Lower leg skin (tissue), 4 donors: ENCODE measurements around the gene CRB2. TPM values are rescaled to one million over a fixed set of nuclear protein-coding genes. Genes with fewer than 3 reads are reported as not detected.

ENCODE experiments used
- DNase-seq, 2 donors: peaks; one replicate each; pipeline ENCODE4 v3.0.0-alpha.2; 2019; ENCODE audit warnings: low spot score in 2 of 2
- H3K4me3 ChIP-seq: fragments of 200-600 bp; sonication (generic); 2 replicates; pipeline ENCODE4 v1.5.1; 2017; ENCODE audit warnings: mild to moderate bottlenecking, low read depth; ENCODE audit not compliant: poor library complexity, severe bottlenecking
- POLR2A ChIP-seq, 2 donors: fragments of 450-650 bp; IDR thresholded peaks; one replicate each; pipeline ENCODE4 v1.6.1; 2016 to 2017; ENCODE audit warnings: antibody characterized with exemption in 2 of 2, mild to moderate bottlenecking in 1 of 2, moderate library complexity in 1 of 2
- WGBS, 2 donors: methylation state at CpG; one replicate each; pipeline ENCODE4 v1.1.5; 2018; 5-methylcytosine and 5-hydroxymethylcytosine counted together
- intact Hi-C: fragments of 100-400 bp; cut with DNase I; formaldehyde crosslinking; loops from one replicate; pipeline ENCODE4 v1.15.0; 2023; ENCODE audit warnings: low total_unique reads
- total RNA-seq, 4 donors: library from RNA; depleted of rRNA; stranded (reverse); fragments of >200 nt; gene quantifications; one replicate each; pipeline ENCODE4 v1.1.0, GENCODE V29; 2016
- TF ChIP-seq, protein P1 (sequence below), 3 donors: fragments of 450-650 bp; IDR thresholded peaks; one replicate each; pipeline ENCODE4 v1.5.1; 2016; ENCODE audit warnings: antibody characterized with exemption in 3 of 3, mild to moderate bottlenecking in 3 of 3, moderate library complexity in 2 of 3

Gene CRB2
- total RNA-seq, 4 donors from 2014 or later: not detected

DNA sequence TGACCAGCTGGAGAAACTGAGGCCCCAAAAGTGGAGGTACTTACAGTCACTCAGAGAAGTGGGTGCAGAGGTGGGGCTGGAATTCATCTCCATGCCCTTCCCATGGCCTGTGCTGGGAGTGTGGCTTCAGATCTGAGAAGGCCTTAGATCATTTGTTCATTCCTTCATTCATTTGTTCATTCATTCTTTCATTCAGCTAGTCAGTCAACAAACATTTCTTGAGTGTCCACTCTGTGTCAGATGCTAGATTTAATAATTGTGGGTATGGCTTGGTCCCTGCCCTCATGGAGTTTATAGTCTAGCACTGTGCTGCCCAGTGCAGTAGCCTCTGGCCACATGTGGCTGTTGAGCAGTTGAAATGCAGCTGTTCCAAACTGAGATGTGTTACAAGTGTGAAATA lies 19.0 kb upstream of the CRB2 start:
- DNase-seq: no peak
- TF ChIP-seq POLR2A (IDR thresholded peaks at IDR 0.05): no peak
- TF ChIP-seq, protein P1, sequence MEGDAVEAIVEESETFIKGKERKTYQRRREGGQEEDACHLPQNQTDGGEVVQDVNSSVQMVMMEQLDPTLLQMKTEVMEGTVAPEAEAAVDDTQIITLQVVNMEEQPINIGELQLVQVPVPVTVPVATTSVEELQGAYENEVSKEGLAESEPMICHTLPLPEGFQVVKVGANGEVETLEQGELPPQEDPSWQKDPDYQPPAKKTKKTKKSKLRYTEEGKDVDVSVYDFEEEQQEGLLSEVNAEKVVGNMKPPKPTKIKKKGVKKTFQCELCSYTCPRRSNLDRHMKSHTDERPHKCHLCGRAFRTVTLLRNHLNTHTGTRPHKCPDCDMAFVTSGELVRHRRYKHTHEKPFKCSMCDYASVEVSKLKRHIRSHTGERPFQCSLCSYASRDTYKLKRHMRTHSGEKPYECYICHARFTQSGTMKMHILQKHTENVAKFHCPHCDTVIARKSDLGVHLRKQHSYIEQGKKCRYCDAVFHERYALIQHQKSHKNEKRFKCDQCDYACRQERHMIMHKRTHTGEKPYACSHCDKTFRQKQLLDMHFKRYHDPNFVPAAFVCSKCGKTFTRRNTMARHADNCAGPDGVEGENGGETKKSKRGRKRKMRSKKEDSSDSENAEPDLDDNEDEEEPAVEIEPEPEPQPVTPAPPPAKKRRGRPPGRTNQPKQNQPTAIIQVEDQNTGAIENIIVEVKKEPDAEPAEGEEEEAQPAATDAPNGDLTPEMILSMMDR (IDR thresholded peaks at IDR 0.05): no peak
- intact Hi-C loops: no loop called here
- no peak overlapping the region for H3K4me3 ChIP-seq

DNA sequence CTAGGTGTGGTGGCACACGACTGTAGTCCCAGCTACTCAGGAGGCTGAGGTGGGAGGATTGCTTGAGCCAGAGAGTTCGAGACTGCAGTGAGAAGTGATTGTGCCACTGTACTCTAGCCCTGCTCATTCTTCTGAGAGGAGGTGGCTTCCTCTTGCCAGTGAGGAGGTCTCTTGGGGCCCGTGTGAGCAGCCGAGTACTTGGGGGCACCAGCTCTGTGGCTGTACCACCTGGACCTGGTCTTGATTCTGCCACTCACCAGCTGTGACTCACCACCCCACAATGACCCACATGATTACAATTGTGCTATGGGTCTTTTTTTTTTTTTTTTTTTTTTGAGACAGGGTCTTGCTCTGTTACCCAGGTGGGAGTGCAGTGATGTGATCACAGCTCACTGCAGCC lies 18.0 kb upstream of the CRB2 start:
- 81 to 88% methylated on average over 4 of the region's 4 CpGs for WGBS, 2 donors
- H3K4me3 ChIP-seq: no peak overlapping the region
- intact Hi-C loops: no loop called here
- DNase-seq: no peak
- TF ChIP-seq, protein P1 (IDR thresholded peaks at IDR 0.05): no peak
- TF ChIP-seq POLR2A (IDR thresholded peaks at IDR 0.05): no peak

DNA sequence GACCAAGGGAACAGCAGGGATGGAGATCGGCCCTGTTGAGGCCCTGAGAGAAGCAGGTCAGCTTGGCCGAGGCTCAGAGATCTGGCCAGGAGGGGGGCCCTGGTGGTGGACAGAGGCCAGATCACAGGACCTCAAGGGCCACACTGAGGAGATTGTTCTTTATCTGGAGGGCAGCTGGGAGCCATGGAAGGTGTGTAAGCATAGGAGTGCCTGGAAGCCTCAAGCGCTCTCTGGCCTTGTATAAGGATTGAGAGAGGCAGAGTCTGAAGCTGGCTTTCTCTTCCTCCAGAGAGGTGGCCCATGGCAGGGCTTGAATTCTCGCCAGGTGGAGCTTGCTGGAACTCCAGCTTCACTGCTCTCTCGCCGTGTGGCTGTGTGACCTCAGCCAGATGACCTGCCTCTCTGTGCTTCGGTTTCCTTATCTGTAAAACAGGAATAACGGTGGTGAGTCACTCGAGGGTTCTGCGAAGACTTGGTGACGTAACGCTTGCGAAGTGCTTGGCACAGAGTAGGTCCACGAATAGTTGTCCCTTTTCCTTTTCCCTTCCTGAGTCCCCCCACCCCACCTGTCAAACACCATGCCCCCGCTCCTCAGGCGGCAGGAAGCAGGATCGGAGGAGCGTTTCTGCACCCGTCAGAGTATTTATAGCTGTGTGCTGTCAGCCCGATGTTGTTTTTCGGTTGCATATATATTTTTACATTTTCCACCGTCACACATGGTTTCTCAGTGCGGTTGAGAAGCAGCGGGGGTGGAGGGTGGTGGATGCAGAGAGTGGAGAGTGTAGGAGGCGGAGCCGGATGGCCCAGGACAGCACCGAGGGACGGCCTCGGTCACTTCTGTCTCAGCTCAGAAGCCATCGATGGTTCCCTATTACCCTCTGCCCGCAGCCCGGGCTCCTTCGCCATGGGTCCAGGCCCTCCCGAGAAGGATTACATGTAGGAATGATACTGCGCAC lies 17.0 kb upstream of the CRB2 start:
- DNase-seq: no peak
- intact Hi-C loops: no loop called here
- no peak overlapping the region for H3K4me3 ChIP-seq
- TF ChIP-seq, protein P1 (IDR thresholded peaks at IDR 0.05): no peak
- no peak for TF ChIP-seq POLR2A (IDR thresholded peaks at IDR 0.05)
- 72 to 75% methylated on average over 35 of the region's 35 CpGs for WGBS, 2 donors

DNA sequence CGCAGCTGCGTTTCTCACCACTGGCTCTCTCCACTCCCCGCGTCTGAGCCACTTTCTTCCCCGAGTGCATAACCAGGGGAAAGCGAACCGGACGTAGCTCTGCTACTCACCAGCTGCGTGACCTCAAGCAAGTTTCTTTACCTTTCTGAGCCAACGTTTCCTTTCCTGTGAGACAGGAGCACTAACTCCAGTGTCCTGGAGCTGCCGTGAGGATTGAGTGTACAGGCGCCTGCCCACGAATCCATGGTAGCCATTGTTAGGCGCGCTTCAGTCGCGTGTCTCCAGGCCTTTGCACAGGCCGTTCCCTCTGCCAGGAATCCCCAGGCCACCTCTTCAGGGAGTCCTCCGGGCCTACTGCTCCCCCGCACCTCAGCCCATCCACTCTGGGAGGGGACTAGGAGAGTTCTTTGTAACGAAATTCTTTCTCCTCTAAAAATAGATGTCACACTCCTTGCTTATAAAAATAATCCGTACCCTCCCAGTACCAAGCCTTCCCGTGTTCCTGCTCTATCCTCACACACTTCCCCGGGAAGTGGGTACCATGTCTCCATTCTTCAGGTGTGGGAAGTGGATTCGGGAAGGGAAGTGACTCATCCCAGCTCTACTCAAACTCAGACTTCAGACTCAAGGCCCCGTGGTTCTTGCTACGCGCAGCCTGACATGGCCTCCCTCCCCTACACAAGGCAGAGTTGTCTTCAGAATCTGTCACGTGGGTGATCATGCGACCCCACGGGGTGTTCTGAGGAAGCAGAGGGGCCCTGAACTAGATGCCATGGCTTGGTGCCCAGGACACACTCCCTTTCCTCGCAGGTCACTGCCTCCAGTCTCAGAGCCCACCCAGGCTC lies 16.1 kb upstream of the CRB2 start:
- intact Hi-C loops: no loop called here
- H3K4me3 ChIP-seq: no peak overlapping the region

DNA sequence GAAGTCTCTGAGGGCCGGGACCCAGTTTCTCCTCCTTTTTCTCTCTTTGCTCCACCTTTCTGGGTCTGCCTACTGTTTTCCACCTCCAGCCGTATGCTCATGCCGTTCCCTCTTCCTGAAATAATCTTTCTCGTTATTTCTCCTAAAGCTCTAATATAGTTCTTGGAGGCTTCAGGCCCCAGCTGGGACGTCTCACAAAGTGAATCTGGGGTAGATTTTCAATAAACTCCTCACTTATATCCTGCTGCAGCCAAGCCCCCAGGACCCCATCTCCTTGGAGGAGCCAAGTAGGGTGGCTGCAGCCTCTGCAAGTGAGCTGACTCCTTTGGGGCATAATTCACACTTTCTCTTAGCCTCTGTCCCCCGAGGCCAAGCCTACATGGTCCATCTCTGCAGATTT lies 14.2 kb upstream of the CRB2 start:
- intact Hi-C loops: no loop called here
- DNase-seq: no peak
- H3K4me3 ChIP-seq: no peak overlapping the region
- TF ChIP-seq, protein P1 (IDR thresholded peaks at IDR 0.05): no peak
- no peak for TF ChIP-seq POLR2A (IDR thresholded peaks at IDR 0.05)
- 88 to 92% methylated on average over 6 of the region's 6 CpGs for WGBS, 2 donors

More for the DNA sequence above, 16.1 kb upstream of the CRB2 start:
- no peak for TF ChIP-seq POLR2A (IDR thresholded peaks at IDR 0.05)
- TF ChIP-seq, protein P1 (IDR thresholded peaks at IDR 0.05): no peak
- DNase-seq: no peak
- 69 to 79% methylated on average over 31 to 32 of the region's 32 CpGs for WGBS, 2 donors
